Activated T-helper 17 cell treated with anti-CD3 and anti-CD28 coated beads, Interleukin-2, amount 50 U/mL, for 72 hours (primary cell): ENCODE measurements around the gene UCN2. TPM values are rescaled to one million over a fixed set of nuclear protein-coding genes. Genes with fewer than 3 reads are reported as not detected.
"Not testable (repeated sequence)": the region's sequence is repeated elsewhere in the genome, so short reads cannot be mapped to it uniquely, and the experiment has no call there.

Experiments used
- ATAC-seq: fragments of 150-1000 bp; cut with Tn5 transposase; replicated peaks from 2 replicates; pipeline ENCODE4 v1.10.0; 2021; ENCODE audit warnings: mild to moderate bottlenecking, moderate library complexity
- H3K27ac Mint-ChIP-seq: one replicate; pipeline ENCODE4 v1.8.0; 2022; ENCODE audit warnings: mixed read lengths
- H3K27me3 Mint-ChIP-seq: one replicate; pipeline ENCODE4 v1.8.0; 2022; ENCODE audit warnings: mixed read lengths
- H3K36me3 Mint-ChIP-seq: one replicate; pipeline ENCODE4 v1.8.0; 2022; ENCODE audit warnings: low read depth, mild to moderate bottlenecking, mixed read lengths
- H3K4me1 Mint-ChIP-seq: one replicate; pipeline ENCODE4 v1.8.0; 2022; ENCODE audit warnings: mixed read lengths
- H3K4me3 Mint-ChIP-seq: one replicate; pipeline ENCODE4 v1.8.0; 2022; ENCODE audit warnings: mild to moderate bottlenecking, mixed read lengths
- H3K9me3 Mint-ChIP-seq: one replicate; pipeline ENCODE4 v1.8.0; 2022; ENCODE audit warnings: mixed read lengths
- total RNA-seq, 2 donors: library from RNA; stranded (reverse); gene quantifications; one replicate each; pipeline ENCODE4 v1.2.3, GENCODE V29; 2022

The UCN2 gene
- total RNA-seq, 2 donors from 2014 or later = 0.34 TPM; not detected in 1

DNA sequence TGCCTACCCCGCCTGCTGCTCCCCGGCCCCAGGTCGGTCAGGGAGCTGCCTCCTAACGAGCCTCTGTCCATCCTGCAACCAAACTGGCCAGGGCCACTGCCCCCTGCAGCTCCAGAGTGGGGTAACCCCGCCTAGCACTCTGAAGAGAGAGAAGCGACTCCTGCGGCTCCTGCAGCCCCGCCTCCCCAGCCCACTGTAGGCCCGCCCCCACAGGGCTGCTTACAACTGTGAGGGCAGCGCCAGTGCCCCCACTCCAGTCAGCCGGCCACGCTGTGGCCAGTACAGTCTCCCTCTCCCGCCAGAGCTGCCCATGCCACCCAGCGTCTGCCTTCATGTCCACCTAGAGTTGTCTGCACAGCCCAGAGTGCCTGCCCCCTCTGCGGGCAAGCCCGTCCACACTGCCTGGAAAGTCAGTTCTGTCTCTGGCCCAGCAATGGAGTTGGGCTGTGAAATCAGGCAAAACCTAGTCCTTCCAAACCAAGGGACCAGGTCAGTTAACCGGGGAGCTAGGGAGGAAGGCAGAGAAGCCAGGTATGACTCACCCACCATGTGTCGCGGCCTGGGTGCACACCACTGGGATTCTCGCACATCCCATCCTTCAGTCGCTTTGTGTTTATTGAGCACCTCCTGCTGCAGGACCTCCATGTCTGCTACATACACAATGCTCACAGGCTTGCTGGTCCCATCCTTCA lies 2.4 kb downstream of the UCN2 start:
- Mint-ChIP-seq H3K27me3 (no peaks in the 10 kb centered on the region), H3K27ac (no peak overlapping the region), H3K4me1 (peaks cover 24% of the 10 kb centered on the region), H3K36me3 (peaks cover 18% of the 10 kb centered on the region), H3K9me3 (no peaks in the 10 kb centered on the region), H3K4me3 (no peak overlapping the region)
- no peak for ATAC-seq

DNA sequence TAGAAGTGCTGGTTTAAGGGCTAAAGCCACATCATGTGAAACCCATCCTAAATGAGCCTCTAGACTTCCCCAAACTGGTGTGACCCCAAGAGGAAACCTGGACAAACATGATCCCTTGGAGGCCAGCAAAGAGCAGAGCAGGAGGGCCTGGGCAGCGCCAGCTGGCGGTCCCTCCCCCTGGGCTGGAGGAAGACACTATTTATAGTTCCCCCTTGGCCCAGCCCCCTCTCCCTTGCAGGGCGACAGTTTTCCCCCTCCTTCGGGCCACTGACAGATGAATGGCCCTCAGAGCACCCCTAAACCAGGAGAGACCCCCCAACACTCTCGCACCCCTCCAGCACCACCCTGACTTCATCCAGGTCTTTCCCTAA lies 2.9 kb downstream of the UCN2 start:
- no peak for ATAC-seq
- Mint-ChIP-seq H3K36me3 (peaks cover 23% of the 10 kb centered on the region), H3K4me3 (no peak overlapping the region), H3K27ac (peak overlapping the region; percentile 74), H3K4me1 (peaks cover 19% of the 10 kb centered on the region), H3K9me3 (no peaks in the 10 kb centered on the region), H3K27me3 (no peaks in the 10 kb centered on the region)

DNA sequence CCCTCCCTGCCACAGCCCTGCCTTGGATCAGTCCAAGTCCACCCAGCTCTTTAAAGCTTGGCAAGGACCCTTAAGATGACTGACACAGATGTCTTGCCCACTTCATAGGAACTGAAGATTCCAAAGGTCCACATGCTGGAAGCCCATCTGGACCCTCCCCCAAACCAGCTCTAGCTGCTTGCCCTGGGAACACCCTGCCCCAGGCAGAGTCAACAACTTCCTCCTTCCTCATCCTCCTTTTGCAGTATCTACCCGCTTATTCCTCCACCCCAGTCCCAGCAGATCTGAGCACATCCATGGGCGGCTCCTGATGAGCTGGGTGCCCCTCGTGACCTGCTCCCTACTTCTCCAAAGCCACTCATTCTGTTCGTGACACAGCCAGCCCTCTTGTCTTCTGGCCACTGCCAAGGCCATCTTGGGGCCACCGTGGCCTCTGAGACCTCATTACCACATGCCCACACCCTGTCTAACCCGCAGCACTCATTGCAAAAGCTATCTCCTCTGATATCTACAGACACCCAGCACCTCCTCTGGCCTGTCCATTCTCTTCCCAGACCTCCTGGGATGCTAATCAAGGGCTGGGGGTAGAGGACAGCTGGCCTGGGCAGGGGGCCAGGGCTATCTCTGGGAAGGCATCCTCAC lies 5.0 kb downstream of the UCN2 start:
- Mint-ChIP-seq H3K27me3 (no peaks in the 10 kb centered on the region), H3K27ac (peak overlapping the region; percentile 74), H3K4me1 (peaks cover 10% of the 10 kb centered on the region), H3K36me3 (peaks cover 43% of the 10 kb centered on the region), H3K9me3 (no peaks in the 10 kb centered on the region), H3K4me3 (peak overlapping the region; percentile 69)
- no peak for ATAC-seq

DNA sequence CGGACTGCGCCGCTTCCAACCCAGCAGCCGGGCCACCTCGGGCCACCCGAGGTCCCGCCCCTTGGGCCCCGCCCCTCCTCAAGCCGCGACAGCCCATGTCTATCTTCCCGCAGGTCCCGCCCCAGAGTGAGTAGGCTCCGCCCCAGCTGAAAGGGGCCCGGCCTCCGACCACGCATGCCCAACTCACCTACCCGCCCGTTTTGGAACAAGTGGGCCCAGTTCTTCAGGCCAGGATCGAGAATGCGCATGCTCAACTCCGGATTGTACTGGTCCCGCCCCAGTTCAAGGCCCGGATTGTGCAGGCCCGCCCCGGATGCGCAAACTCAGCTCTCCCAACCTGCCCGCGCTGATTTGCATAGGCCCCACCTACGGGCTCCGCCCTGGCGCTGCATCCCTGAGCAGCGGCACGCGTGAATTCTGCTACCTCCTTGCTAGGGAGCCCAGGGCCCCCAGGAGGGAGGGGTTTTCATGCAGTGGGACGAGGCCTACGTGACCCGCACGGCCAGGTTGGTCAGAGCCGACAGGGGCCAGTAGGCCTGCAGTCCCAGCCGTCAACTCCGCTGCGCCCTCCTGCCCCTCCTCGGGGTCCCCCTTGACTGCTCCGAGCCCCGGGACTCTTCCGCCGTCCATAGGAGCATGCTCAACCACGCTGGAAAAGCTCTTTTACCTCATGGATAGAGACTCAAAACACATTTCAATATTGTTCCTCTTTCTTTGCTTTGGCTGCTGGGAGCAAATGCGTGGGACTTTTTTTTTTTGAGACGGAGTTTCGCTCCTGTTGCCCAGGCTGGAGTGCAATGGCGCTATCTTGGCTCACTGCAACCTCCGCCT lies 6.6 kb downstream of the UCN2 start, which contains the start of gene PFKFB4:
TSS of gene PFKFB4 (minus strand) at position 8 of the 831 bp plus-strand sequence. CDS start 26 bp downstream, outside the sequence.
- peaks cover 5% of the 10 kb centered on the region for H3K4me1 Mint-ChIP-seq
- ATAC-seq = peak; percentile 89
- H3K36me3 Mint-ChIP-seq = peaks cover 59% of the 10 kb centered on the region
- H3K4me3 Mint-ChIP-seq = peak within 1 kb of the TSS; percentile 69
- no peaks in the 10 kb centered on the region for H3K27me3 Mint-ChIP-seq
- no peaks in the 10 kb centered on the region for H3K9me3 Mint-ChIP-seq
- peak within 1 kb of the TSS; percentile 74 for H3K27ac Mint-ChIP-seq

DNA sequence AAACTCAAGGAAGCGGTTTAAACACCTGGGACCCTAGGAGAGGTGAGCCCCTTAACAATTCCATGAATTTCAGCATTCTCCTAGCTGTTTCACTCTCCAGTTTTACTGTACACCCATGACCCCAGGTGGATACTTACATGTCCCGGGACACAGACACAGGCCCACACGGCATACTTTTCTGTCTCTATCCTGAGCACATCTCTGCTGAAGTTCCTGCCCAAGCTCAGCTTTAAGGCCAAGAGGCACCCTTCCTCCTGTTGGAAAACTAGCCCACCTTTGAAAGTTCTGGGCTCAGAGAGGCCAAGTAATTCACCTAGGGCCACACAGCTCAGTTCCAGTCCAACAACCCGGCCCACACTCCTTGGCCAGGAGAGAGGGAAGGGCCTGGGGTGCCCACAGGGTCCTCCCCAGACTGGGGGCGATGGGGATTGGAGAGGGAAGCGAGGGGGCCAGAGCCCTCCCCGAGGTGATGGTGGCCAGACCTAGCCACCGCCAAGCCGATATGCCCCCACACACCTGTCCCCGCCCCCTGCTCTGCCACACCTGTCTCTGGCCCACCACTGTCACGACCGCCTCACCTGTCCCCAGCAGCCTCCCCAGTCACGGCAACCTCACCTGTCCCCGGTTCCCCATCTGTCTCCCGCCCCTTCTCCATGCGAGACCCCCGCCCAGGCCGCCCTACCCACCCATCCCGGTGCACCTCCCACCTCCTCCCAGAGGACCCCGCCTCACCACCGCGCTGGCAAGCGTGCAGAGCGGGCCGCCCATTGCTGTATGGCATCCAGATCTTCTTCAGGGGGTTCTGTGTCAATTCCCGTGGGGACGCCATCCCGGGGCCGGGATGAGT lies 7.4 kb downstream of the UCN2 start:
- Mint-ChIP-seq H3K27ac (peak overlapping the region; percentile 74), H3K9me3 (no peaks in the 10 kb centered on the region), H3K36me3 (peaks cover 65% of the 10 kb centered on the region), H3K27me3 (no peaks in the 10 kb centered on the region), H3K4me1 (peaks cover 5% of the 10 kb centered on the region), H3K4me3 (peak overlapping the region; percentile 69)
- ATAC-seq = no peak

DNA sequence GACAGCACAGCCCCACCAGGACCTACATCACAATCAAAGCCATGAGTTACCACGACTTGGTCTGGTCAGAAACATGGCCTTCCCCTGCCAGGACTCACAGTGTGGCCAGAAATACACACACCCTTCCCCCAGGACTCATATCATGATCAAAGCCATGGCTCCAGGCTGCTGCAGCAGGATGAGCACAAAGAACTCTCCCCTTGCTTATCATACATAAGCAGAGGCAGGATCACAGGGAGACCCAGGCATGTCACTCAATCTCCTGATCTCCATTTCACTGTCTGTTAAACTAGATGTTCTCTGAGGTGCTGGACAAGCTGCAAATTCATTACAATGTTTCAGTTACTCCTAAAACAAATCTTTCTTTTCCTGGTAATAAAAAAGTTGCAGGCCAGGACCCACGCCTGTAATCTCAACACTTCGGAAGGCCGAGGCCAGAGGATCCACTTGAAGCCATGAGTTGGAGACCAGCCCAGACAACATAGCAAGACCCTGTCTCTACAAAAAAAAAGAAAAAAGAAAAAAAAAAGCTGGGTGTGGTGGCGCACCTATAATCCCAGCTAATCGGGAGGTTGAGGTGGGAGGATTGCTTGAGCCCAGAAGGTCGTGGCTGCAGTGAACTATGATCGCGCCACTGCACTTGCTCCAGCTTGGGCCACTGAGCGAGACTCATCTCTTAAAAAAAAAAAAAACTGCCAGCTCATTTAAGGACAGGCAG lies 8.2 kb downstream of the UCN2 start:
- H3K4me1 Mint-ChIP-seq = peaks cover 5% of the 10 kb centered on the region
- peak overlapping the region; percentile 69 for H3K4me3 Mint-ChIP-seq
- H3K9me3 Mint-ChIP-seq = no peaks in the 10 kb centered on the region
- ATAC-seq = no peak
- no peaks in the 10 kb centered on the region for H3K27me3 Mint-ChIP-seq
- peak overlapping the region; percentile 74 for H3K27ac Mint-ChIP-seq
- H3K36me3 Mint-ChIP-seq = peaks cover 72% of the 10 kb centered on the region

DNA sequence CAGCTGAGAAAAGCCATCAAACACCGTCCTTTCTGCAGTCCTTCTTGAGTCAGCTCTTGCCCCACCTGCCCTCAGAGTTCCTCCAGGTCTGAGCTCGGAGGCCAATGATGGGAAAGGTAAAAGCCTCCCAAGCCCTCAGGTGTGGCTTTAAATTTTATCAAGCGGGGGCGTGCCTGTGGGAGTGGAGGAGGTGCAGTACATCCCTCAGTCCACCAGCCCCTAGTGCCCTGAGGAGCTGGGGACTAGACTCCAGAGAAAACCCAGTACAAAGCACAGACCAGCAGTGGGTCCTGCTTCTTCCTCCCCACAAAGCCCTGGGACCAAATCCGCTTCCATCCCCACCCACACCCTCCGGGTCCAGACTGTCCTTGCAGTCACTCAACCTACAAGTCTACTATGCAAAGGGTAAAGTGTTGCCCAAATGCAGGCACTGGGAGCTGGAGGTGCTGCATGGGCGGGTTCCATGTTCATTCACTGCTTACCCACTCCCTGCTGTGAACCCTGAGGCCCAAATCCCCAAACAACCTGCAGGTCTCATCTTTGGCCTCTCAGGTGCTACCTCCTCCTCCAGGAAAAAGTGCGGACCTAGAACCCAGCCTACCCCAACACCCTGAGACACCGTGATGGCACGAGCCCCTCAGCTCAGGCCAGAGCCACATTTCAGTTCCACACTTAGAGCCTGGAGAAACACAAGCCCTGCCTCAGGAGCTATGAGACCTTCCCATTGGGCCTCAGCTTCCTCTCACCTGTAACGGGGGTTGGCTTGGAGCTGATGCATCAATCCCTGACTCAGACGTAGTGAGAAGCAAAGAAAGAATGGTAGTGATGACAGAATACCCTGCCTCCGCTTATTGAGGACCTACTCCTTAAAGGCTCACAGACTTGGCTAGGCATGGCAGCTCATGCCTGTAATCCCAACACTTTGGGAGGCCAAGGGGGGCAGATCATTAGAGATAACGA lies 9.4 kb downstream of the UCN2 start:
- Mint-ChIP-seq H3K4me1 (peaks cover 5% of the 10 kb centered on the region), H3K27ac (no peak overlapping the region), H3K9me3 (no peaks in the 10 kb centered on the region), H3K27me3 (no peaks in the 10 kb centered on the region), H3K36me3 (peaks cover 84% of the 10 kb centered on the region), H3K4me3 (peak overlapping the region; percentile 69)
- ATAC-seq = no peak

DNA sequence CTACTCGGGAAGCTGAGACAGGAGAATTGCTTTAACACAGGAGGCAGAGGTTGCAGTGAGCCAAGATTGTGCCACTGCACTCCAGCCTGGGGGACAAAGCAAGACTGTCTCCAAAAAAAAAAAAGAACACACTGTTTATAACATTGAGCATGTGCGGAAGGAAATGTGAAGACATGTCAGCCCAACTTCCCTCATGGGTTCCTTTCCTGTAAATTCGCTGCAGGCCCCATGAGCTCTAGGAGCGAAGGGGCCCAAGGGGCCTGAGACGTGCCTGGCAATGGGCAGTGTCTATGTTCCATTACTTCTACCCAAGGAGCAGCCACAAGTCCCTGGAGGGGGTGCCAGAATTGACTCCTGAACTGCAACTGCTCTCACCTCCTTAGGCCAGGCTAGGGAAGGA lies 10.2 kb downstream of the UCN2 start:
- peak overlapping the region; percentile 69 for H3K4me3 Mint-ChIP-seq
- no peak overlapping the region for H3K27ac Mint-ChIP-seq
- no peak for ATAC-seq
- H3K9me3 Mint-ChIP-seq = no peaks in the 10 kb centered on the region
- H3K36me3 Mint-ChIP-seq = peaks cover 92% of the 10 kb centered on the region
- no peaks in the 10 kb centered on the region for H3K27me3 Mint-ChIP-seq
- no peaks in the 10 kb centered on the region for H3K4me1 Mint-ChIP-seq

DNA sequence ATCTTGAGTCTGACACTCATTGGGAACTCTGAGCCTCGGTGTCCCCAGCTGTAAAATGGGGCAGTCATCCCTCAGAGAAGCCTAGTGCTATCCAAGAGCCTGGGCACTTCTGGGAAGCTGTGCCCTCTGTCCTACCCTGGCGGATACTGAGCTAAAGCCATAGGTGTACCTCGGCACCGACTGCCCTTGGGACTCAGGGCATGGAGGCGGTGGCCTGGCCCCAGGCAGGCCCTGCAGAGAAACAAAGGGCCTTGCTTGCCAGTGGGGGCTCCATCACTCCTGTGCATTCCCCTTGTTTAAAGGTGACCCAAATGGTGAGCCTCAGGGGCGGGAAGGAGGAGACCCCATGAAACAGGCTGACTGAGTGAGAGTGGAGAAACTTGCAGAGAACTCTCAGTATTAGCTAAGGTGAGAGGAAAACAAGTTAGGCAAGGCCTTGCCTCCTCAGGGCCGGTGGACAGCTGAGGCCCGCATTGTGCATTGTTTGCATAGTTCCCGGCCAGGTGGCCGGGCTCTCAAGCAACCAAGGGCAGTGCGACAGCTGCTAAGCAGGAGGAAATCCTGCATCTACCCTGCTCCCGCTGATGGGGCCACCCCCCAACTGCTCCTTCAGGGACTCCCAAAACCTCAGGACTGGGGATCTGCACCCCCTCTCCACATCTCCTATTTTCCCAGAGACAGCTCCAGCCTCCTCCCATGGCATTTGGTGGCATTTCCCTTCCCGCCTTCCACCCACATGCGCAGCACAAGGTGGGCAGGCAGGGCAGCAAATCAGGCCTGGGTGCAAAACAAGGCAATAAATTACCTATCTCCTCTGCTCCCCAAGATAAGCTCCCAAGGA lies 11.2 kb downstream of the UCN2 start:
- Mint-ChIP-seq H3K27ac (no peak overlapping the region), H3K4me1 (no peaks in the 10 kb centered on the region), H3K36me3 (peaks cover 96% of the 10 kb centered on the region), H3K9me3 (no peaks in the 10 kb centered on the region), H3K27me3 (no peaks in the 10 kb centered on the region), H3K4me3 (peak overlapping the region; percentile 7)
- ATAC-seq = no peak

DNA sequence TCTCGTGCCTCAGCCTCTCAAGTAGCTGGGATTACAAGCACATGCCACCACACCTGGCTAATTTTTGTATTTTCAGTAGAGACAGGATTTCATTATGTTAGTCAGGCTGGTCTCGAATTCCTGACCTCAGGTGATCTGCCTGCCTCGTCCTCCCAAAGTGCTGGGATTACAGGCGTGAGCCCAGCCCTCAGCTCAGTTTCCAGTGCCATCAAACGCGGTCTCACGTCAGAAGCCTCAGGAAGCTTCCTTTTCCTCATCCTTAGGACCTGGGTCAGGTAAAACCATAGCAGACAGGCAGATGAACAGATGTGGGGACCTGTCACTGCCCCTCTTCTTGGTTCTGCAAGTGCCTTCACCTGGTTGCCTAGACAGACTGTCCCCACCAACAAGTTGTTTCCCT lies 11.9 kb downstream of the UCN2 start:
- not testable (repeated sequence) for H3K9me3 Mint-ChIP-seq, H3K27me3 Mint-ChIP-seq, H3K27ac Mint-ChIP-seq, ATAC-seq, H3K4me1 Mint-ChIP-seq, H3K4me3 Mint-ChIP-seq
- H3K36me3 Mint-ChIP-seq = peaks cover 96% of the 10 kb centered on the region

DNA sequence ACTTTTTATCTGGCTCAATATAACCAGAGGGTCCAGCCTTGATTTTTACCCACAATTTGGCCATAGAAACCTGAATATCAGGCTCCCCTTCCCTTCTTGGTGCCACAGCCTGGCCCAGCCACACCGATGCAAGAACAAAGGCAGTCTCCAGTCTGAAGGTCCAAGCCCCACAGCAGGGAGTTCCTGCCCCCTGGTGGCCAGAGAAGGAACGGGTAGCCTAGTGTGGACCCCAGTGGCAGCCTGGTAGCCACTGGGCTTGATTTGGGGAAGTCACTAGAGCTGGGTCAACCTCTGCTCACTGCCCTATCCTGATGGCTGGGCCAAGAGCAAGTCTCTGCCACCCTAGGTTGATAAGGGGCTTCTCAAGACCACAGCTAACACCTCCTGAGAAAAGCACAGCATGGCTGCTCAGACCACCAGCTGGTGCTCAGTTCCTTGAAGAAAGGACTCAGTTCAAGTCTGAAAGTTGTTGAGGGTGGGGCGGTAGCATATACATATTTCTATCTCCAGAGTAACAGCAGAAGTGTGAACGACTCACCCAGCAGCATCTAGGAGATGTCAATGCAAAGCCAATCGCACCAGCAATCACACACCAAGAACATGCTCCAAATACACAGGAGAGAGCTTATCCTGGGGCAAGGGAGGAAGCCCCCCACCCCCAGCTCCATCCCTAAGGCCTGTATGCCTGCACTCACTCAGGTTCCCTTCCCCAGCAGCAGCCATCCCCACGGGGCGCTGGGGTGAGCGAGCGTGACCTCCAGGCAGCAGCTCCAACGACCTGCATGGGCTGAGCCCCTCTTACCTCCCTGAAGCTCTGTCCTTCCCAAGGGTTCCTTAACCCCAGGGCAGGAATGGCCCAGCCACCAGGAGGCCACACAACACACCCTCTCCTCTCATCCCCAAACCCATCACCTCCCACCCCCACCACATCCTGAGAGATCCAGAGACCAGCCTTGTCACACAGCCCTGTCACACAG lies 14.6 kb downstream of the UCN2 start:
- peaks cover 5% of the 10 kb centered on the region for H3K4me1 Mint-ChIP-seq
- peak; percentile 89 for ATAC-seq
- H3K27ac Mint-ChIP-seq = no peak overlapping the region
- H3K4me3 Mint-ChIP-seq = no peak overlapping the region
- H3K36me3 Mint-ChIP-seq = peaks cover 97% of the 10 kb centered on the region
- H3K9me3 Mint-ChIP-seq = no peaks in the 10 kb centered on the region
- no peaks in the 10 kb centered on the region for H3K27me3 Mint-ChIP-seq
